PFSK-1 (cell line): ENCODE data around the gene RAB18.

Experiments
- FOXP2 ChIP-seq: optimal IDR thresholded peaks from 2 replicates; pipeline ENCODE3; 2011; ENCODE audit warnings: borderline replicate concordance, control low read depth, inconsistent platforms; ENCODE audit not compliant: insufficient read depth; ENCODE audit errors: extremely low read length, extremely low read depth
- POLR2AphosphoS5 ChIP-seq: IDR thresholded peaks from 2 replicates; pipeline ENCODE4 v1.6.1; 2012; ENCODE audit warnings: low read depth, mild to moderate bottlenecking, control low read depth, low read length, moderate library complexity

DNA sequence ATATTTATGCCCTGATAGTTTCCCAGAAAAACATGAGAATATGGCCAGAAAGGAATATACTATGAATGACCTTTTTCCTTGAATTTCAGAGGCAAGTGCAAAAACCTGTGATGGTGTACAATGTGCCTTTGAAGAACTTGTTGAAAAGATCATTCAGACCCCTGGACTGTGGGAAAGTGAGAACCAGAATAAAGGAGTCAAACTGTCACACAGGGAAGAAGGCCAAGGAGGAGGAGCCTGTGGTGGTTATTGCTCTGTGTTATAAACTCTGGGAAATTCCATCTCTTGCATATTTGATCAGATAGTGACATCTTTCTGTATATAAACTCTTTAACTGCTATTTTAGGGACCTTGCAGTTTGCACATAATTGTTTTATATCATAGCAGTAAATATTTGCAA, 33.7 kb downstream of the RAB18 start:
- TF ChIP-seq POLR2AphosphoS5, result no peak
- no peak for TF ChIP-seq FOXP2
